GM18907 (cell line): Measurements from ENCODE around the gene MPPED2.
A peak's percentile ranks its signal among the peaks of the same experiment; 100 is the strongest.

Experiments used
- ATAC-seq: cut with Tn5 transposase; IDR thresholded peaks from one replicate; pipeline ENCODE4 v1.9.1; 2021; ENCODE audit warnings: mild to moderate bottlenecking, moderate library complexity; ENCODE audit not compliant: unreplicated experiment

Gene MPPED2, protein sequence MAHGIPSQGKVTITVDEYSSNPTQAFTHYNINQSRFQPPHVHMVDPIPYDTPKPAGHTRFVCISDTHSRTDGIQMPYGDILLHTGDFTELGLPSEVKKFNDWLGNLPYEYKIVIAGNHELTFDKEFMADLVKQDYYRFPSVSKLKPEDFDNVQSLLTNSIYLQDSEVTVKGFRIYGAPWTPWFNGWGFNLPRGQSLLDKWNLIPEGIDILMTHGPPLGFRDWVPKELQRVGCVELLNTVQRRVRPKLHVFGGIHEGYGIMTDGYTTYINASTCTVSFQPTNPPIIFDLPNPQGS

DNA sequence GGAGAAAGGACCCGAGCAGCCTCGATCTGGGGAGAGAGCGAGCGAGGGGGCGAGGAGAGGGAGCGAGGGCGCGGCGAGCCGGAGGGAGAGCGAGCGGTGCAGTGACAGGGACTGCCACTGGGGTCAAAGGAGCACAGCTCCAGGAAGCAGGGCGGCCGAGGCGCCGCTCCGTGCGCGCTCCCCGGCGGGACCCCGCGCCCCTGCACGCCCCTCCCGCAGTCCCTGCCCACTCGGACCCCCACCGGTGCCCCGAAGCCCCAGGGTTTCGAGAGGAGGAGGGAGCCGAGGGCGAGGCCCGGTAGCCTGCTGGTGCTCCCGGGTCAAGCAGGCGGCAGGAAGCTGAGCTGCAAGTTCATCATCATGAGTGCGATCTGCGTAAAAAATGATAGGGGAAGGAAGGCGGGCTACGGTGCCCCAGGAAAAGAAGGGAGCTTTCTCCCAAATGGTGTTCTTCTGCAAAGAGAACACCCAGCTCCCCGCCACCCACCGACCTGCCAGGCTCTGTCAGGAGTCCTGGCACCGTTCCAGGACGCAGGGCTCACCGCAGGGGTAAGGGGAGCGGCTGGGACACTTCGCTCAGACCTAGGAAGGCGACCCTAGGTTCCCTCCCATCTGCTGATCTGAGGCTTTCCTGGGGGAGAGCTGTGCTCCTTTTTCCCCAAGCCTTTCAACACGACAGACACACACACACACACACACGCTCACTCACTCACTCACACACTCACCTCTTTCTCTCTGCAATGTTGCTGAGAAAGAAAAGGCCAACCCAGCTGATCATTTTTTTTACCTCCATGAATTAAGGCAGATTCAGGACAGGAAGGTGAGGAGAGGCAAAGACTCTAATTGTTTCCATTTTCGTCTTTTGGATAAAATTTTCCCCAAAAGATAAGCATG is at the start of gene MPPED2:
MPPED2 (minus strand) TSS at position 103 of the 894 bp plus-strand sequence. CDS start 5,980 bp downstream, outside the sequence.
- ATAC-seq, result peak; percentile 98

DNA sequence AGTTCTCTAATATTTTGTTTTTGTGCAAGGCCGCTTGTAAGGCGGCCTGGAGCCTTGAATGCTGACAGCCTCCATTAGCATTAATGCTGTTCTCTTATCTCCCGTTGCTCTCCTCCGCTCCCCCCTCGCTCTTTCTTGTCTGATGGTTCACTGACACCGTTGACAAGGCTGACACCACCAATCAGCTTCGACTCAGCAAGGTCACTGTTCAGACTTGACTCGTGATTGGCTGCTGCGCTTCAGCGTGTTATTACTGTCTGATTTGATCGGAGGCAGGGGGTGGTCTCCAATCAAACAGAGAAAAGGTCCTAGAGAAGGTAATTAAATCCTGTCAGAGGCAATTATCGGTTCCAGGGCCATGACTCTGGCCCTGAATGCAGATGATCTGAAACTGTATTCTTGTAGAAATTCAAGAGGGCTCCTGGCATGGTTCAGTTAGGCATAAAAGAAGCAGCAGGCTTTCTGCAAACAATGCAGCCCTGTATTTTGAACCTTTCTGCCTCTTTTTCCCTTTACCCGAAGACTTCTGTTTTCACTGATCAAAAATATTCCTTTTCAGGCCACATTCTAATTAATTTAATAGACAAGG is 49.3 kb upstream of the MPPED2 start:
- no peak for ATAC-seq

DNA sequence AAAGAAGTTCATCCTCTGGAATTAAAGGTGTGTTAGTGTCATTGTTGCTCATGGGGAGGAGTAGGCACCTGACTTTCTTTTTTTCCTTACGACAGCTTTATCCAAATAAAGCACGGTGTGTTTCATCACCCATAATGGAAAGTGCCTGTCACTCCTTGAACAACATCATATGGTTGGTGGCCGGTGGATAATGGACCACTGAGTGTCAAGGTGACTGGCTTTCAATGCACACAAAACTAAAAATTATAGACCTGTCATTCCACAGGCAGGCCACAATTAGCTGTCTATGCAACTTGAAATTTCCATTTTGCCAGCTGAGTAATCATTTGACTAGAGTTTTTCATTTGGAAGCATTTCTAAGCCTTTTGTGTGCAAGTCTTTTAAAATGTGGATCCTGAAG is 45.0 kb upstream of the MPPED2 start:
- ATAC-seq, result no peak

DNA sequence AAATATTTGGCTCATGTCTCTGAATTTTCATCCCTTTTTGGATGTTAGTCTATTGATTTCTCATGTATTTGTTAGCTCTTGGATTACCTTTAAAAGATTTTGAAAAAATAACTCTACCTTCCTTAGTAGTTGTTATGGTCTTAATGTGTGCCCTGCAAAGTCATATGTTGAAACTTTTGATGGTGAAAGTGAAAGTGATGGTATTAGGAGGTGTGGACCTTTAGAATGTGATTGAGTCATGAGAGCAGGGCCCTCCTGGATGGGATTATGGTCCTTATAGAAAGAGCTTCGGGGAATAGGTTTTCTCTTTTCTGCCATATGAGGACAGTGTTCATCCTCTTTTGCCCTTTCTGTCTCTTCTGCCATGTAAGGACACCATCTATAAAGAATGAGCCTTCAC is 33.6 kb upstream of the MPPED2 start:
- peak; percentile 60 for ATAC-seq

DNA sequence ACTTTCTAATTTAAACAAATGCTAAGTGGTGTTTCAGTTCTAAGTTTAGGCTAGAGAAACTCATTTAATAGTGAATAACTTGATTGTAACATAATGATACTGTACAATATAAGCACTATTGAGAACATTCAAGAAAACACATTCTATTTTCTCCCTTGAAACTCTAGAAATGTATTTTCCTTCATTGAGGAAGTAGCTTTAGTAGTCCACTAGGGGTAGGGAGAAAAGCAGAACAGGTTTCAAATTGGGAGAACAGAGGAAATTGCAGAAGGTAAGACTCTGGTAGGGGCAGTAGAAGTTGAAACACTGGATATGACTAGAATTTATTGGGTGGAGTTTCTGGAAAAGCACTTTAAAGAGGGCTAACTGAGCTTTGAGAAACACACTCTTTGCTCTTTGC is 31.6 kb upstream of the MPPED2 start:
- ATAC-seq, result no peak

DNA sequence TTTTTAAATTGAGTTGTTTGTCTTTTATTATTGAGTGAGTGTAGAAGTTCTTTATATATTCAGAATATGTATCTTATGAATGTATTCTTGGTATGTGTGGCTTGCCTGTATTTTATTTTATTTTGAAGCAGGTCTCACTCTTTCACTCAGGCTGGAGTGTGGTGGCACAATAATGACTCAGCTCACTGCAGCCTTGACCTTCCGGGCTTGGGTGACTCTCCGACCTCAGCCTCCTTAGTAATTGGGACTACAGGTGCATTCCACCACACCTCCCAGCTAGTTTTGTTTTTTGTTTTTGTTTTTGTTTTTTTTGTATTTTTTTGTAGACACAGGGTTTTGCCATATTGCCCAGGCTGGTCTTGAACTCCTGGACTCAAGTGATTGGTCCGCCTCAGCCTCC is 24.5 kb upstream of the MPPED2 start:
- ATAC-seq, result no peak

DNA sequence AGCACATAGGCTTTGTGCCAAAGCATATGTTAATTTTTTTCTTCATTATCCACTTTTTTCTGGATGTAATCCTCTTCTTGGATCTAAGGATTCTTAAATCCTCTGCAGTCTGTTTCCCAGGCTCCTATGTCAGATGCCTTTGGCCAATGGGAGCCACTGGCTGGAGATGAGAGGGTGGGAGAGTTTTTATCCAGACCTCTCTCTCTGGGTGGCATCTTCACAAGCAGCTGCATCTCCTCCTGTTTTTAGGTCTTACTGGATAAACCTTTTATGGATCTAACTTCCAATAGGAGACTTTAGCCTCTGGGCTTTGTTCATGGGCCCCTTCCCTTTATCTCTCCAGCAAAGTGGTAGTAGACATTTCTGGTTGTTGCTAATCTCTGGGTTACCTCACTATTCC is 22.4 kb upstream of the MPPED2 start:
- ATAC-seq, result no peak

DNA sequence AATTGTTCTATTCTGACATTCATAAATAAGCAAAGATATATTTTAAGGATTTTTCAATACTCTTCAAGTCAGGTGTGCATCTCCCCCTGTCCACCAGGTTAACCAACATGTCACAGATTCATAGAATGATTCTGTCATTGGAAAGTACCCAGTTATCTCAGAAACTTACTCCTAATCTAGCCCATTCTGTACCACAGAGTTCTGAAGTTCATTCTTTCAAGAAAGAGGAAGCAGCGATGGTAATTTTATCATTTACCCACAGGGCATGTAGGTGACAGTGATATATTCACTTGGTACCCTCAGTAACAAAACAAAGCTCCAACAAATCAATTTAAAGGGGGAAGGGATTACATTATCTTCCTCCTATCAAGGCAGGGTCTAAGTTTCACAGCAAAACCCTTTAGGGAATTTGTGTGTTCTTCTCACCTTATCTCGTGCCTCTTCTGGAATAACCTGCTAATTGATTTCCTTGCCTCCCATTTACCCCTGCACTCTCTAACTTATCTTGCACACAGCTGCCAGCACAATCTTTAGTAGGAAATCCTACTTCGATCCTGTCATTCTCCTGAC is 19.0 kb upstream of the MPPED2 start:
- peak; percentile 91 for ATAC-seq

DNA sequence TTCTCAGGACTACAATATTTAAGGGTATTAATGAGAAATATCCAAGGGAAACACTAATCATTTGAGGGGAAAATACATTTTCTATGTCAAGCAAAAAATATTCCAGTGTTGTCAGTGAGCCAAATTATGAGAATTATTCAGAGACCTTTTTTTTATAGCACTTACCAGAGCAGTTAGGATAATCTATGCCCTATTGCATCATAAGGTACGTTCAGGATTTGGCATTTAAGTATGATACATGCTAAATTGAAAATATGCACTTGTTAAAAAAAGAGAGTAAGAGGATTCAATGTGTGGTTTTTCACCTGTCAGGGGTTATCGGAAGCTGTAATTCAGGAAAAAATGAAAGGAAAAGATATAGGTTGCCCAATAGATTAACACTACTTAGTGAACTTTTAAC is 17.2 kb upstream of the MPPED2 start:
- no peak for ATAC-seq

DNA sequence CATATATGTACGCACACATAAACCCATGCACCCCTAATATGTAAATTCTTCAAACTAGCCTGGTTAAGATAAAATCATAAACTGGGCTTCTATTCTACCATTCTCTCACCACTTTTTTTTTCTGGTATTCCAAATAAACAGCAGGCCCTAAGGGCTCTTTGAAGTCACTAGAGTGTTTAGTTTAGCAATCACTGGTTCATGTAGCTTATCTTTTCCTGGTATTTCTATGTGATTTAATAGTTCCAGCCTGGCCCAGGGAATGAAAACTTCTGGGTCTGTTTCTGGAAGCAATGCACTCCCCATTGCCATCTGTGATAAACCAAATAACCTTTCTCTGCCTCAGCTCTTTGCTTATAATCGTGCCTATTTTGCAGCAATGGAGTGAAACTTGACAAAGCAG is 10.7 kb upstream of the MPPED2 start:
- ATAC-seq, result no peak

DNA sequence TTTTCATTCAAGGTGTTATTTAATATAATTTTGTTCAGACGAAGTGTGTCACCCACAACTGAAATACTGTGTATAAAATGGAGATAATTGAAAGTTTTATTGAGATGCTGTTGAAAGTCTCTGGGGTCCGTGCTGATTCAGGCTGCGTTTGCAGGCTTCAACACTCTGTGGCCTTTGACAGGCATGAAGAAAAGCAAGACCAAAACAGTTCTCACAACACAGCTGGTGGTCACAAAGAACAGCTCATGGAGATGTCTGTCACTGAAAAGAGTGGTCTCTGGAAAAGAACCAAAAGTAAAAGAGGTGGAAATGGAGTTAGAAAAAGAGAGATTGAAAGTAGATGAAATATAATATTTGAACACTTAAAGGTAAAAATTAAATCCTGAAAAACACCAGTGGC is 9.8 kb upstream of the MPPED2 start:
- ATAC-seq, result no peak

DNA sequence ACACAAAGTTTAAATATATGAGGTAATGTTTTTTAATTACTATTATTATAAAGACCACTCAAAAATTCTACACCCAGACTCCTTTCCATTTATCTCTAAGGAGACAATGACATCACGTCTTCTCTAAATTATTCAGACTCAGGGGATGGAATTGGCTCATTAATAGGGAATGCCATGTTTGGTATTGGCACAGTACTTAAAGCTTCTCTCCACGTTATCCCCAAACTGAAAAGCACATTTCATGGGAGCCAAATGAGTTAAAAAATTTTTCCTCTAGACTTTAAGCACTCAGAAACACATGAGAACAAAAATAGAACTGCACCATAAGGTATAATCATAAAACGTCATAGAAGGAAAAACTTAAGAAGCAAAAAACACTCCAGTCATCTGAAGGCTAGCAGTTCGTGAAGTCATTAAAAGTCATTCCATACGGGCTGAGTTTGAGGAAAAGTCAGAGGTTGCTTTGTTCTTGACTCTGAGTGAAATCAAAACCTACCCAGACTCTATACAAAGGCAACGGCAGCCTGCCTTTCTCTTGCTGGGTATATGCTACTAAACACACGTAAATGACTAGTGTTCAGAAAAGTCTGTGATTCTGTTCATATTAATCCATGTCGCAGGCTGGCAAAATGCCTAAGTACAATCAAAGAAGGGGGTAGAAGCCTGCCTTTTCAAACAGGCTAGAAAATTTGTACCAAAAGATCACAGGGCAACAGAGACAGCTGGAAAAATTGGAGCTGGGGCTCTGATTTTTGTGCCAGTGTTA is 8.7 kb upstream of the MPPED2 start:
- no peak for ATAC-seq

DNA sequence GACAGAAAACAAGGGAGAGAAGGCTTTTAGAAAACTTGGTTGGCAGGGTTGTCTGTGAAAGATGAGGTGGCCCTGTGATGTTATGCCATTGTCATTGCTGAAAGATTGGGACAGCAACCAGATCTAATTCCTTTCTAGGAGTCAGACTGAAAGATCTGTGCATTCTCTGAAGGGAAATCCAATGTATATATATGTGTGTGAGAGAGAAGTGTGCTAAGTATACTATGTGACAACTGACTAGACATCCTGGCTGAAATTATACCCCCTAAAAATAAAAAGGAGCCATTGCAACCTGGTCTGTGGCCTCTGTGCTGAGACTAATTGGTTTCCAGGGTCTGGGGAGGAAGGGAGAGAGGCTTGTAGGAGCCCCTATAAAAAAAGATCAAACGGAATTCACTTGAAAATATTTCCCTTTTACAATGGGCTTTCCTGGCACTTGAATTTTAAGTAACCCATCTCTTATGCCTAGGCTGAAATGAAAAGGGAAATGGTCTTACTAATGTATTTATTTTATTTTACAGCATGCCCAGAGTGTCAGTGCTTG is 1.2 kb upstream of the MPPED2 start:
- no peak for ATAC-seq

DNA sequence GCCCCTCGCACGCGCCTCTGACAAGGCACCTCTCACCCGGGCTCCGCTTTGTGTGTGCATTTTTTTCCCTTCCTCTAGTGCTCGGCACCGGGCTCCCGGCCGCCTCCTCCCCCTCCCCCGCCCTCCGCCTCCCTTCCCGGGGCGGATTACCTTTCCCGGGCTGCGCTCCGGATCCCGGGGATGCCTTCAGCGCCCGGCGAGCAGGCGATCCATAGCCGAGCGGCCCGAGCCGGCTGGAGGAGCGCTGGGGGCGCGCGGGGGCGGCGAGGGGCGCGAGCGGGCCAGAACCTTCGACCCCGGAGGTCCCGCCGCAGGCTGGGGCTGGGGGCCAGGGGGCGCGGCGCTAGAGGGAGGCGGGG is 282 bp downstream of the MPPED2 start:
- ATAC-seq, result peak; percentile 14

DNA sequence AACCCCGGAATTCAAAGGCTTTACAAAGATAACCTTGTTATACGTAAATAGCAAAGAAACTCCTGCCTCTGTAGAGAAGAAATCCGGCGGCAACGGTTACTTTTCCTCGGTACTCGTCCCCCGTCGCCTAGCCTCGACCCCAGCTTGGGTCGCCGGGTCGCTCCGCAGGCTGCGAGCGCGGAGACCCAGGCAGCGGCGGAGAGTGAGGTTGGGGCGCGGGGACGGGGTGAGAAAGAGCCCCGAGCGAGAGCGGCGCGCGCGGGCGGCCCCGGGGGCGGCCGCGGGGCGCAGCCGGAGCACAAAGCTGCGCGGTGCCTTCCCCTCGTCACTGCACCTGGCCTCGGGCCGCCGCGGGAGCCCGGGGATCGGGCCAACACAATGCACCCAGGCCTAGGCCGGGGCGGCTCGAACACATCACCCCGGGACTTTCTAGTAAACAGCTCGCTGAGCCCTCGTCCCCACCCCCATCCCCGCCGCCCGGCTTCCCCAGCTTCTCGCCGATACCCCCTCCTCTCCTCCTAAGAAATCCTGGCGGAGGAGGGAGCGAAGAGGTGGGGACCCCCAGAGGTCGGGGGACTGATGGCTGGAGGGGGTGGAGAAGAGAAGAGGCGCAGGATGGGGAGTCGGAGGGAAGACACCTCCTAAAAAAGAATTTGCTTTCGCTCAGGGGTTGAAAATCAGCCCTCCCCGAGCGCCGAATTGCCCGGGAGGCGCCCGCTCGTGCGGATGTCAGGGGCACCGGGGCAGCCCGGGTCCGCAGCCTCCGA is 845 bp downstream of the MPPED2 start:
- peak; percentile 38 for ATAC-seq

DNA sequence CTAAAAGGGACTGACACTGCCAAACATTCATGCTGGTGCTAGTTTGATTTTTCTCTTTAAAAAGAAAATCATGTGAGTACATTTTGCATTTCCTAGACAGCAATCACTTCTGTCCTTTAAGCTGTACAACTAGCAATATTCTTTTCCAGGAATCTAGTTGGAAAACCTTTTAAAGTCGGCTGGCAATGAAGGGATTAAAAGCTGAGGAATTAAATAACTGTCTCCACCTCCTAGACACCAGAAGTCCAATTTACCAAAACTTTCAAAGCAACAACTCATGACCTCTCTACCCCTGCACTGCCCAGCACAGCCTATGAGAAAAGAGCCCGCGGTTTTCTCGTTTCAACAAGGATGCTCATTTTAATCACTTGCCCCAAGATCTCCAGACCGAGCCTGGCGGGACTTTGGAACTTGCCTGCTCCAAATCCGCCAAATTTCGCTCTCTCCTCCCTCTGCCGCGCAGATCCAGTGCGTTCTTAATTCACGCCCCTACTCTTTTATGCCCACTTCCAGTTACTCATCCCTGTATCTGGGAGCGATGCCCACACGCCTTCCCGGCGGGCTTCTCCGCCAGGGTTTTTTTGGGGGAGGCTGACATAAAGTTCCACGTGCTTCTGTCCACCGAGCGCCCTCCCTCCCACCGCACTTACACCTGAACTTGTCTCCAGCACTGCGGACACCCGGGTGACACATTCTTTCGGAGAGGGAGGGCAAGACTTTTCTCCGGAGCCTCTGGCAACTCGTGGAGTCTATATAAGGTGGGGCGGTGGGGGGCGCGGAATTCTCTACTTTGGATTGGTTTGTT is 2.5 kb downstream of the MPPED2 start:
- ATAC-seq, result no peak

DNA sequence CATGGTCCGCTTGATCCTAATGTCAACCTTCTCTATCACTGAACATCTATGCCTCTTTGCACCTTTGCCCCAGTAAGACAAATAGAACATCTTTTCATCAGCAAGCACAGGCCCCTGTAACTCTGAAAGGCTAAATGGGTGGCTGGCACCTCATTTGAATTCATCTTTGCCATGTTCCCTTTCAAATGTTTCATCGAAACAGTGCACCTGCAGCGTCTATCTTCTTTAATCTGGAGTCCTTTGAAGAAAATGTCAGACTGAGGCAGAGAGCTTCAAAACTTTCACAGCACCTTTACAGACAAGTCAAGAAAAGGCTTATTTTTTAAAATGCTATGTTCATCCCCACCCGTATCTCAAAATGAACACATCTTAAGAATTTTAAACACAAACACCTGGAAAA is 3.4 kb downstream of the MPPED2 start:
- ATAC-seq, result no peak

DNA sequence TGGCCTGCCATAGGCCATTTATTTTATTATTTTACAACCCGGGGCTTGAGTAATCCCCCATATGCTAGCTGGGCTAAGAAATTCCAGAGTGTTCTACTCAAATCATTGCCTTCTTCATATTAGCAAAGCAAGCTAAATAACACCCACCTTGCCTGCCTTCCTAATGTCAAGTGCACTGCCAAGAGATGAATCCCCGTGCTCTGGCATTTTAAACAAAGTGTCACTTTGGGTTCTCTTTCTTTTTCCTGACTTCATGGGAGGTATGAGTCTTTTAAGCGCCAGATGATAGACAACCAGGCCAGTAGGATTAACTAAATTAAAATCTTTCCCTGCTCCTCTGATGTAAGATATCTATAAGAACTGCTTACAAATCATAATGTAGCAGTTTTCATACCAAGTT is 4.5 kb downstream of the MPPED2 start:
- ATAC-seq, result no peak

DNA sequence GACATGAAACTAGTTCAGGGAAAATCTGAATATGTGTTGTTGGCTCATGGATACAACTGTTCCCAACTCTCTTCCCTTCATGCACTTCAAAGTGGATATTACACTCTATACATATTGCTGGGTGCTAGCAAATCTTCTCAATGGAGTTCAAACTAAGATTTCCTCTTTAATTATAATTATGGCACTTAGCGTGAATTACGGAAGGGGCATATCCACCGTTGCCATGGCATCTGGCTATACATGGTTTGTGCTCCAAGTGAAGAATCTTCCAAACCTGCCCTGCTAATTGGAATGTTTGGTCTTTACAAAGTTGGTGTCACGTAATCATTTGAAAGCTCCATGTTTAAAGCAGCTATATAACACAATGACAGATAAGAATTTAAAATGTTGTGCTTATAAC is 5.6 kb downstream of the MPPED2 start:
- ATAC-seq, result no peak
